DOHH2 (cell line): ENCODE measurements around the gene ATF7IP2.

Source experiments
- H3F3A ChIP-seq: fragments of 200-600 bp; sonication (generic), shearing (Covaris generic); 2 replicates; pipeline ENCODE4 v1.6.0; 2016; ENCODE audit warnings: antibody characterized with exemption, mild to moderate bottlenecking; ENCODE audit not compliant: control insufficient read depth, insufficient read depth
- H3K27ac ChIP-seq: fragments of 200-600 bp; sonication (generic); 2 replicates; pipeline ENCODE4 v1.5.1; 2014; ENCODE audit warnings: low read depth, mild to moderate bottlenecking, low read length, moderate library complexity
- H3K27me3 ChIP-seq: fragments of 200-600 bp; sonication (generic); 2 replicates; pipeline ENCODE4 v1.6.1; 2014; ENCODE audit warnings: mild to moderate bottlenecking, low read length, mixed read lengths; ENCODE audit not compliant: control insufficient read depth
- H3K36me3 ChIP-seq: fragments of 200-600 bp; sonication (generic); 2 replicates; pipeline ENCODE4 v1.6.1; 2014; ENCODE audit warnings: mild to moderate bottlenecking, low read length, moderate library complexity, mixed read lengths; ENCODE audit not compliant: control insufficient read depth
- H3K4me1 ChIP-seq: fragments of 200-600 bp; sonication (generic); 2 replicates; pipeline ENCODE4 v1.6.1; 2014; ENCODE audit warnings: mild to moderate bottlenecking, low read length, mixed read lengths; ENCODE audit not compliant: control insufficient read depth
- H3K4me2 ChIP-seq: fragments of 200-600 bp; sonication (generic); 2 replicates; pipeline ENCODE4 v1.6.0; 2014; ENCODE audit warnings: mild to moderate bottlenecking, low read length, moderate library complexity
- H3K4me3 ChIP-seq: fragments of 200-600 bp; sonication (generic); 2 replicates; pipeline ENCODE4 v1.5.1; 2014; ENCODE audit warnings: mild to moderate bottlenecking, low read length, mixed read lengths
- H3K79me2 ChIP-seq: fragments of 200-600 bp; sonication (generic); 2 replicates; pipeline ENCODE4 v1.6.1; 2014; ENCODE audit warnings: mild to moderate bottlenecking, low read length, mixed read lengths; ENCODE audit not compliant: control insufficient read depth
- H3K9me2 ChIP-seq: fragments of 200-600 bp; sonication (generic); replicated peaks from 2 replicates; pipeline ENCODE4 v1.6.1; 2014; ENCODE audit warnings: mild to moderate bottlenecking, low read length, mixed read lengths; ENCODE audit not compliant: control insufficient read depth
- H3K9me3 ChIP-seq: fragments of 200-600 bp; sonication (generic); 2 replicates; pipeline ENCODE4 v1.6.1; 2014; ENCODE audit warnings: antibody characterized with exemption, low read length, mixed read lengths; ENCODE audit not compliant: control insufficient read depth, insufficient read depth
- H4K20me1 ChIP-seq: fragments of 200-600 bp; sonication (generic); 2 replicates; pipeline ENCODE4 v1.6.0; 2014; ENCODE audit warnings: low read depth, mild to moderate bottlenecking, antibody characterized with exemption, low read length, moderate library complexity; ENCODE audit not compliant: control insufficient read depth, insufficient read depth
- CTCF ChIP-seq: fragments of 200-600 bp; sonication (generic); IDR thresholded peaks from one replicate; pipeline ENCODE4 v1.5.1; 2014; ENCODE audit warnings: antibody characterized with exemption, mild to moderate bottlenecking, low read depth, low read length; ENCODE audit not compliant: poor library complexity, severe bottlenecking
- EZH2phosphoT487 ChIP-seq: fragments of 200-600 bp; sonication (generic); IDR thresholded peaks from 2 replicates; pipeline ENCODE4 v1.6.1; 2017; ENCODE audit warnings: borderline replicate concordance, mild to moderate bottlenecking, antibody characterized with exemption, low read length, moderate library complexity, mixed read lengths

Gene ATF7IP2

GRCh38 chr16:10528635-10529034, 142.8 kb downstream of the ATF7IP2 start:
- no peaks in the 10 kb centered on the region for H3F3A ChIP-seq
- no peak overlapping the region for H3K4me3 ChIP-seq
- H3K4me2 ChIP-seq: no peak overlapping the region
- no peaks in the 10 kb centered on the region for H4K20me1 ChIP-seq
- H3K36me3 ChIP-seq: no peaks in the 10 kb centered on the region
- H3K9me2 ChIP-seq: no peaks in the 10 kb centered on the region
- no peak overlapping the region for H3K27ac ChIP-seq
- TF ChIP-seq CTCF: no peak
- TF ChIP-seq EZH2phosphoT487: no peak
- H3K9me3 ChIP-seq: no peaks in the 10 kb centered on the region
- no peaks in the 10 kb centered on the region for H3K79me2 ChIP-seq
- H3K27me3 ChIP-seq: no peaks in the 10 kb centered on the region
- no peaks in the 10 kb centered on the region for H3K4me1 ChIP-seq

GRCh38 chr16:10529895-10530669, 144.2 kb downstream of the ATF7IP2 start:
- Histone ChIP-seq H3K4me1 (no peaks in the 10 kb centered on the region), H3K36me3 (no peaks in the 10 kb centered on the region), H3F3A (no peaks in the 10 kb centered on the region), H3K9me2 (no peaks in the 10 kb centered on the region), H3K4me2 (no peak overlapping the region), H3K9me3 (no peaks in the 10 kb centered on the region), H3K27ac (no peak overlapping the region), H3K79me2 (no peaks in the 10 kb centered on the region), H4K20me1 (no peaks in the 10 kb centered on the region), H3K4me3 (no peak overlapping the region), H3K27me3 (no peaks in the 10 kb centered on the region)
- no peak for TF ChIP-seq CTCF
- no peak for TF ChIP-seq EZH2phosphoT487

- Histone ChIP-seq H4K20me1 (no peaks in the 10 kb centered on the region), H3K36me3 (no peaks in the 10 kb centered on the region), H3K9me3 (no peaks in the 10 kb centered on the region), H3K27ac (no peak overlapping the region), H3K4me2 (no peak overlapping the region), H3K27me3 (no peaks in the 10 kb centered on the region), H3F3A (no peaks in the 10 kb centered on the region), H3K4me1 (no peaks in the 10 kb centered on the region), H3K79me2 (no peaks in the 10 kb centered on the region), H3K4me3 (no peak overlapping the region), H3K9me2 (no peaks in the 10 kb centered on the region)
- TF ChIP-seq CTCF (no peak), EZH2phosphoT487 (no peak)
These were observed 144.8 kb downstream of the ATF7IP2 start for GRCh38 chr16:10530685-10531084.
